ENCODE data around the gene PIGR.

The PIGR gene
- 0 to 0.98 (median 0.04) reads per million in 4 experiments for total RNA-seq

DNA sequence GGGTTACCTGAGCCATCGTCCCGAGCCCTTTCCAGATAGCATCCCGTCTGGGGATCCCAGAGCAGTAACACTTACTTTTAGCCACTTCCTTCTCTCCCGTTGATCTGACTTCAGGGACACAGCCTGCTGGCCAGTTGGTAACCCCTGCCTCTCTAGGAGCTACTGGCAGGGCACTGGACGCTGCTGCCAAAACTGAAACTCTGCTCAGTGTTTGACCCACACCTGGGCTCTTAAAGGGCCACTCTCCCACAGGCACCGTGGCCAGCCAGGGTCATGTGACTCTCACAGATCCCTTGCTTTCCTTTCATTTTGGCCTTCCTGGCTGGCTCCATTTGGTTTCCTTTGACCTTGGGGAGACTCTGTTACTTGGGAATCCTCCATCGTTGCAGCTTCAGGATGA lies at the start of gene PIGR:
Gene PIGR (minus strand): TSS at position 206 of the 400 bp plus-strand sequence. CDS start 5,935 bp downstream, outside the sequence.
- no peak for DNase-seq

DNA sequence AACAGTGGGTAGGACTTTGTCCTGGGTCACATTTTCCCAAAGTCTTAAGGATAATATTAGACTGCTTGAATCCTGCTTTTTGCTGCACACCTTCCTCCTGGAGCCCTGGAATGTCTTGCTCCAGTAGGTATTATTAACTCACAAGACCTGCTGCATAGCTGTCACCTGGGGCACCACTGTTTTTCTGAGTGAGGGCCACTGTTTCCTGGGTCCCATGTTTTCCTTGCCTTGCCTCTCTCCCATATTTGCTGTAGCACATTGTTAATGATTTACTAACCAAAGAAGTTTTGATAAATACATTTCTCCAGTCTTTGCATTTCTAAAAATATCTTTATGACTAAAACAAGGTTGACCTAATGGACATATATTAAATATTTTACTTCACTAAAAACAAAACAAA lies 46.5 kb upstream of the PIGR start:
- no peak for DNase-seq

DNA sequence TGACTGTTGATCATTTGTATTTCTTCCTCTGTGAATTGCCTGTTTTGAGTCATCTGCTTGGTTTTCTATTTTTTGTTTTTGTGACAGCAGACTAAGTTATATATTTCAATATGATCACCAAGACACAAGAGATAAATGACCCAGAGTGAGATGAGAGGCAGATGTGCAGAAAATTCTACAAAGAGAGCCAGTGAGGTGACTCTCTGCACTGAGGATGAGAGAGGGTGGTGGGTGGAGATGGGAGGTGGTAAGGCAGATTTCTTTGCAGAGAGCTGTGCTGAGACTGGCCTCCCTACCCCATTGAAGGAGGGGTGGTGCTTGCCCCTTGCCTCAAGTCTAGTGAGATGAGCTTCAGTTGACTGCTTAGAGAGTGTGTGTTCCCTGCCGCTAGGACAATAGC lies 41.6 kb upstream of the PIGR start:
- no peak for DNase-seq

DNA sequence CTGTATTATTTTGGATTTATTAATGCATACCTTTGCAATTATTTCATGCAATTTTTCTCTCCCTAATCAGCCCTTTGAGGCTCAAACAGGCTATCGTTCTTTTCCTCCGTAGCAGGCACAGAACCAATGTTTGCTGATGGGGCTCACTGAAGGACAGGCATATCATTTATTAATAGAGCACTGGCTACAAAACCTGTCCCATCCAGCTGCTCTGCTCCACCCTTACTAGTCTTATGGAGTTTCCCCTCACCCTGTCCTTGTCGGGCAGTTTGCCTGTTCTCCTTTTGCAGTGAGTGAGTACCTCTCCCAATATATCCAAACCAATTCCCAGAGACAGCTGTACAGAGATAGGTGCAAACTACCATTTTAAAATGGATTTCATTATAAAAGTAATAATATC lies 40.6 kb upstream of the PIGR start:
- no peak for DNase-seq

DNA sequence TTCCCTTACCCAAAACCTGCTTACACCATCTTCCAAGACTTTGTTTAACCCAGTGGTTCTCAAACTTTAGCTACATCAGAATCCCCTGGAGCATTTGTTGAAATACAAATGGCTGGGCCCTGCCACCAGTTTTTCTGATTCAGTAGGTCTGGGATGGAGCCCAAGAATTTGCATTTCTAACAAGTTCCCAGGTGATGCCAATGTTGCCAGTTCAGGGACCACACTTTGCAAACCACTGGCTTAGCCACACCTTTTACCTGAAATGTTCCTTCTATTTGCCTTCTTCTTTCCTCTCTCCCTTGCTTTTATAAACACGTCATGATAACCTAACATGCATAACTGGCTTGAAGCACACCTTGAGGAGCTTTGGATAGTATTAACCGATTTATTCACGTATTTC lies 40.1 kb upstream of the PIGR start:
- DNase-seq: no peak

- DNase-seq: no peak
Measured at GRCh38 chr1:206985162-206985749, 39.0 kb upstream of the PIGR start.

DNA sequence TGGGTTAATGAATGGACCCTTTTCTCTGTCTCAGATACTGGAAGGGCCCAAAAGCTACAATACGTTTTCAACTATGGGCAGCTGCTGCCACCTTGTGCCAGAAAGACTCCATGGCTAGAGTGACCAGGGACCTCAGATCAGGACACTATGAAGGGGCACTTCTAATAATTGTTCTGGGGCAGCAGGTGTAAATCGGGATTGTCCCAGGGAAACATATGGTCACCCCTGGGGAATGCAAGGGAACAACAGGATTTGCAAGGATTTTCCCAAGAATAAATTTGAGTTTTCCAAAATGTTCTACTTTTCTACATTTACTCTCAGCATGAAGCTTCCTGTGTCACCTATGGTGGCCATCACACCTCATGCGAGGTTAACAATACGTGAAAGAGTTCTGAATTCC lies 36.0 kb upstream of the PIGR start:
- peak; percentile 50 for DNase-seq

DNA sequence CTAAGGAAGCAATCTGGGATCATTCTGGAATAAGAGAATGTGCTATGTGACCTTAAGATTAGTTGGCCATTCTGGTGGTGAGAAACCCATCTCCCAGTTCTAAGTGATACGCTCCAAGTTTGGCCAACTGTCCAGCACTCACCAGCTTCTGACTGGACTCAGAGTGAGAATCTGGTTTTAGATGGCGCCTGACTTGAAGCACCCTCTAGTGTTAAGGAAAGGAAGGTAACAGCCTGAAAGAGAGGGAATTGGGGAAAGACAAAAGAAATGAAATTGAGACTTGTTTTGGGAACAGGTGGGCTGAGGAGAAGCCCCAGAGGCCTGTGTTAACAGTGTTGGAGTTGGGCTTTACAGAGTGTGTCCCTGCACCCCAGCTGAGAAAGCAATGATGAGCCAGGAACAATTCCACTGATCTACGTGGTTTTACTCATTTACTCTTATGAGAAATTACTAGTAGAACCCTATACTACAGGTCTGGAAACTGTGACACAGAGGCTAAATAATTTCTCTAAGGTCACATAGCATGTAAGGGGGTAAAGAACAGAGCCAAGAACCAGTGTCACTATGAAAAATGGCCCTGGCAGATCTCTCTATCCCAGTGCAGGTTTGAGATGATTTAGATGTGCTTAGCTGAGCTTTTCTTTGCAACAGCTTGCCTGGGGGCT lies 33.2 kb upstream of the PIGR start:
- DNase-seq: no peak

- no peak for DNase-seq
Measured at GRCh38 chr1:206978259-206978658, 32.0 kb upstream of the PIGR start.

- DNase-seq: no peak
Measured at GRCh38 chr1:206975306-206975705, 29.0 kb upstream of the PIGR start.

DNA sequence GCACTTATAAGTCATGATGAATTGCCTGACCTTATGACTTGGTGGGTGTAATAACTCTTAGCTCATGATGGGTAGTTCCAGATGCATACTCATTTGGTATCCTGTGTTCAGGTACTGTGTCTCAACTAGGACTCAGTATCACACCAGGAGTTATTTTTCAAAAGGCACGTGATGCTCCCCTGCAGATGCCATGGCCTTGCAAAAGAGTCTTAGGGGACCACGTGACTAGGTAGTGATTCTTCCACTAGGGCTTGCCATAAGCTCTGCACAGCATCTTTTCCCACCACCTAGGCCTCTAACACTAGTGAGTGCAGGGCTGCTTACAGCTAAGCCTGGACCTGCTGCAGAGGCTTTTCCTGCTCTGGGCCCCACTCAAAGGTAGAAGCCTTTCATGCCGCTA lies 27.9 kb upstream of the PIGR start:
- no peak for DNase-seq

GRCh38 chr1:206972728-206973127 lies 26.5 kb upstream of the PIGR start:
- DNase-seq: no peak

DNA sequence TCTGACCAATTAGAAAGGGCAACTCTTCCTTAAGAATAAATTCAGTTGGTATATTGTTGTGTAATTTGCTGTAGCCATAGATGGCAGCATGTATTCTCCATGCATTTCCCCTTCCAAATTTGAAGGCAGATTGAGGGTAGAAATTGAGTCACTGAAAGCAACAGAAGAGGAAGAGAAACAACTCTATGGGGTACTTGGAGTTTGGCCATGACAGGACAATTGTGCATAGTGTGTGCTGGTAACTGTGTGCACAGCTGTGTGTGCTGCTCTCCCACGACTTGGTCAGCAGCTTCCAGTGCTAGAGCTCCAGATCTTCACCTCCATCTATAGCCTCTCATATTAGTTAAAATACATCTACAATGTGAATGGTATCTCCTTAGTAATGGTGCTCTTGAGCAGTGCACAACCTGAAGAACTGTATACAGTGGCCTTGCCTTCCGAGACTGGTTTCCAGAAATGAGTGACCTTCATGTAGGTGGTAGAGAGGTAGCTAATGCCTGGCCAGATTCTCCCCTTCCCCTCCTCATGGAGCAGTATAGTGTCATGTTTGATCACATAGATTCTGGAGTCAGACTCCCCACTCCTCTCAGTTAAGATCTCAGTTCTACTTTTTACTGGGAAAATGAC lies 24.9 kb upstream of the PIGR start:
- DNase-seq: no peak

- no peak for DNase-seq
Measured at GRCh38 chr1:206970446-206970845, 24.2 kb upstream of the PIGR start, which contains the start of gene FCAMR. TSS of gene FCAMR (minus strand) at chr1:206970460. CDS start at chr1:206970125, 335 bp downstream.

GRCh38 chr1:206969090-206969489 lies 22.8 kb upstream of the PIGR start:
- no peak for DNase-seq

- no peak for DNase-seq
Measured at GRCh38 chr1:206967096-206967849, 21.0 kb upstream of the PIGR start.

DNA sequence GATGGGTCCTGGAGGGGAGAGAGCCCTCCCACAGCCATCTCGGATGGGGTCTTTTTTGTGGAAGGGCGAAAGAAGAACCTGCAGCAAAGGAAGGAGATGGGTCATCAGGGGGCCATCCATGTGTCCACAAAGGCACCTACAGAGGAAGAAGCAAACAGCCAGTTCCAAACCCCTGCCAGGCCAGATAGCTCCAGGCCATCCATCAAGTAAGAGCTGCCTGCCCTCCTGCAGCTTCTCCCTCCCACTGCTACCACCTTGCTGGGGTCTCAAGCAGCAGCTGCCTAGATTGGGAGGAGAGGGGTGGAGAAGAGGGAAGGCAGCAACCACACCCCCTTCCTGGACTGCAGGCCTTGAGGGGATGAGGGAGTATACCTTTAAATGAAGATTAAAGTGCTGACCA lies 19.5 kb upstream of the PIGR start:
- DNase-seq: no peak

DNA sequence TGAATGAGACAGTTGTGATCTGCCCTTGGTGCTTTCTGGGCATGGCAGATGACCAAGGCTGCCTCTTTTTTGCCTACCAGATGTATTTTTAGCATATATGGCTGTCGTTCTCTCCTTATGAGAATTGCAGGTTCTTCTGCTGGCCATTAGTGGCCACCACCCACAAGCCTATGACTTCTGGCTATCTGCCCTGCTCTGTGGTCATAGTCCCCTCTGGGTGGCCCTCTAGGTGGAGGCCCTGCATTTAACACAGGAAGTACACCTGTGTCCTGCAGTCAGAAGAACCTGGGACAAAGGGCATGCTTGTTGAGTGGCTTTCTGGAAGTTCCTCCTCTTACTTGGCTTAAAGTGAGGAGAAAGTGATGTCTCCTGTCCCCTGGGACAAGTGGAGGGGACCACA lies 17.5 kb upstream of the PIGR start:
- DNase-seq: no peak

DNA sequence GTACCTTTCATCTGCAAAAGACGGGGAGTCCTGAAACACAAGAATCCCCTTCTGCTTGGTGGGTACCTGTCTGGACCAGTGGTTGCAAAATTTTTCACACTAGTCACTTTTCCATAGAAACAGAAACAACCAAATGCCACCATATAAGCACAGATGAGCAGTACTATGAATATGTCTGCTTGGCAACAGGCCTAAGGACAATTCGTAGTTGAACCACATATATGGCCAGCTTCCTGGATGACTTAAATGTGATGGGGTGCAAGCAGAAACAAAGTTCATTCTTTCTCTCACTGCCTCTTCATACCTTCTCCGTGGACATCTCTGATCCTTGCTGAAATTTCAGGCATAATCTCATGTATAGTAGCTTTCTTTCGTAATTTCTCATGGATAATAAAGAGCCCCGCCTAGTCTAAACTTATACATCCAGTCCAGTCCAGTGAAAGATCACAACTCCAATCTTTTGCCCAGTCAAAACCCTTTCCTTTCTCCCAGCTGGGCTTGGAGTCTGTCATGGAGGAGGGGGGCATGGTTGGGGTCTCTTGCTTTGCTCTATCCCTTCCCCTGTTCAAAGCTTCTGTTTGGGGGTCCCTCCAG lies 16.9 kb upstream of the PIGR start:
- DNase-seq: no peak

DNA sequence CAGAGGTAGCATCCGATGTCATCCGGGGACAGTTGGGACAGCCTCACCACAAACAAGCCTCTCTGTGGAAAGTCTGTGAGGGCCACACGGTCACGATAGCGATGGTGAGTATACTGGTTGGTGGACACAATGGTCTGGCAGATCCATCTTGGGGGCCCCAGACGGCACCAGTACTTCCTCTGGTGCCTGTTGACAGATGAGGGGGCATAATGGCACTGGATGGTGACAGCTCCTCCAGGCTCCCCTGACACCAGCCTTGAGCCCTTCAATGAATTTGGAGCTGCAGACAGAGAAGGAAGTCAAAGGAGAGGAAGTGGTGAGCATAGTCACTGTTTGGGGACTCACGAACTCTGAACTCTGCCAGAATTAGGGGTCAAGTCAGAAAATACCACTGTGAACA lies 16.0 kb upstream of the PIGR start:
- DNase-seq: no peak

GRCh38 chr1:206961668-206962067 lies 15.4 kb upstream of the PIGR start:
- no peak for DNase-seq

GRCh38 chr1:206960676-206961386 lies 14.6 kb upstream of the PIGR start:
- no peak for DNase-seq
